T1000 (cell line): ENCODE results near the gene TOX2.

Source experiments
- DNase-seq: peaks from one replicate; lab custom pipeline; 2025; ENCODE audit warnings: mixed read lengths; lab: John Stamatoyannopoulos, UW

Gene TOX2

GRCh38 chr20:43976547-43976946, 61.9 kb downstream of the TOX2 start:
- DNase-seq, result no peak

- no peak for DNase-seq
Observed at GRCh38 chr20:43977252-43977651, 62.6 kb downstream of the TOX2 start.

GRCh38 chr20:43977962-43978361, 63.3 kb downstream of the TOX2 start:
- DNase-seq, result no peak

GRCh38 chr20:43979576-43980105, 65.0 kb downstream of the TOX2 start:
- no peak for DNase-seq

GRCh38 chr20:43981540-43981939, 66.9 kb downstream of the TOX2 start:
- no peak for DNase-seq

- no peak for DNase-seq
Observed at GRCh38 chr20:43982016-43982415, 67.4 kb downstream of the TOX2 start.

GRCh38 chr20:43982886-43983285, 68.2 kb downstream of the TOX2 start:
- DNase-seq, result no peak

- DNase-seq, result no peak
Observed at GRCh38 chr20:43983359-43983758, 68.7 kb downstream of the TOX2 start.

- DNase-seq, result no peak
Observed at GRCh38 chr20:43983904-43984361, 69.3 kb downstream of the TOX2 start.

- no peak for DNase-seq
Observed at GRCh38 chr20:43984587-43984986, 69.9 kb downstream of the TOX2 start.

- DNase-seq, result no peak
Observed at GRCh38 chr20:43985121-43985520, 70.5 kb downstream of the TOX2 start.

- no peak for DNase-seq
Observed at GRCh38 chr20:43985608-43986316, 71.1 kb downstream of the TOX2 start.

GRCh38 chr20:43987018-43987417, 72.4 kb downstream of the TOX2 start:
- DNase-seq, result no peak

- DNase-seq, result no peak
Observed at GRCh38 chr20:43987531-43987930, 72.9 kb downstream of the TOX2 start.

GRCh38 chr20:43988451-43988850, 73.8 kb downstream of the TOX2 start:
- no peak for DNase-seq

GRCh38 chr20:43988867-43989266, 74.2 kb downstream of the TOX2 start:
- DNase-seq, result peak; percentile 23

- DNase-seq, result no peak
Observed at GRCh38 chr20:43991261-43991660, 76.6 kb downstream of the TOX2 start.

GRCh38 chr20:43991982-43992381, 77.3 kb downstream of the TOX2 start:
- no peak for DNase-seq

- DNase-seq, result no peak
Observed at GRCh38 chr20:43992885-43993284, 78.2 kb downstream of the TOX2 start.

GRCh38 chr20:43993560-43993959, 78.9 kb downstream of the TOX2 start:
- DNase-seq, result no peak

GRCh38 chr20:43994486-43995100, 79.9 kb downstream of the TOX2 start:
- no peak for DNase-seq

GRCh38 chr20:43995645-43996044, 81.0 kb downstream of the TOX2 start:
- DNase-seq, result no peak

- DNase-seq, result no peak
Observed at GRCh38 chr20:43996240-43996930, 81.7 kb downstream of the TOX2 start.
